ENCODE data around the gene NLGN1.

NLGN1 gene

GRCh38 chr3:173916799-173917198 lies 519.3 kb downstream of the NLGN1 start:
- no peak for ATAC-seq

GRCh38 chr3:173920386-173920785 lies 522.8 kb downstream of the NLGN1 start:
- ATAC-seq = no peak
- TF ChIP-seq SNAI2 (CRISPR knock-in tag; IDR thresholded peaks at IDR 0.05) = no peak
- no peak for TF ChIP-seq TCF4 (CRISPR knock-in tag; IDR thresholded peaks at IDR 0.05; ENCODE audit: borderline replicate concordance)
- TF ChIP-seq PPARA (CRISPR knock-in tag; IDR thresholded peaks at IDR 0.05; ENCODE audit: borderline replicate concordance) = no peak
- no peak for TF ChIP-seq TSHZ2 (CRISPR knock-in tag; IDR thresholded peaks at IDR 0.05)
- no peak for TF ChIP-seq ZC3H10 (CRISPR knock-in tag; IDR thresholded peaks at IDR 0.05)
- no peak for TF ChIP-seq ISL1 (CRISPR knock-in tag; IDR thresholded peaks at IDR 0.05)
- no peak for TF ChIP-seq ESRRG (CRISPR knock-in tag; IDR thresholded peaks at IDR 0.05)
- no peak for TF ChIP-seq TOX (CRISPR knock-in tag; IDR thresholded peaks at IDR 0.05; ENCODE audit: borderline replicate concordance)
- TF ChIP-seq ARNTL (CRISPR knock-in tag; IDR thresholded peaks at IDR 0.05; ENCODE audit: borderline replicate concordance, low read depth) = no peak
- TF ChIP-seq ZFP30 (CRISPR knock-in tag; IDR thresholded peaks at IDR 0.05) = no peak
- TF ChIP-seq CSDC2 (CRISPR knock-in tag; IDR thresholded peaks at IDR 0.05) = no peak
- TF ChIP-seq BACH2 (CRISPR knock-in tag; IDR thresholded peaks at IDR 0.05; ENCODE audit: borderline replicate concordance) = no peak

More at GRCh38 chr3:173916799-173917198, 519.3 kb downstream of the NLGN1 start:
- TF ChIP-seq TSHZ2 (CRISPR knock-in tag; IDR thresholded peaks at IDR 0.05) (no peak), ESRRG (CRISPR knock-in tag; IDR thresholded peaks at IDR 0.05) (no peak), RARB (CRISPR knock-in tag; IDR thresholded peaks at IDR 0.05) (no peak), ISL1 (CRISPR knock-in tag; IDR thresholded peaks at IDR 0.05) (no peak)

GRCh38 chr3:173921732-173922131 lies 524.2 kb downstream of the NLGN1 start:
- TF ChIP-seq TSHZ2 (CRISPR knock-in tag; IDR thresholded peaks at IDR 0.05) = no peak
- no peak for TF ChIP-seq GLIS3 (CRISPR knock-in tag; IDR thresholded peaks at IDR 0.05)
- TF ChIP-seq ISL1 (CRISPR knock-in tag; IDR thresholded peaks at IDR 0.05) = no peak
- TF ChIP-seq TOX (CRISPR knock-in tag; IDR thresholded peaks at IDR 0.05; ENCODE audit: borderline replicate concordance) = no peak
- no peak for TF ChIP-seq OSR1 (CRISPR knock-in tag; IDR thresholded peaks at IDR 0.05)
- TF ChIP-seq BACH2 (CRISPR knock-in tag; IDR thresholded peaks at IDR 0.05; ENCODE audit: borderline replicate concordance) = no peak
- TF ChIP-seq CSDC2 (CRISPR knock-in tag; IDR thresholded peaks at IDR 0.05) = no peak
- no peak for TF ChIP-seq ZFP30 (CRISPR knock-in tag; IDR thresholded peaks at IDR 0.05)
- no peak for TF ChIP-seq TCF4 (CRISPR knock-in tag; IDR thresholded peaks at IDR 0.05; ENCODE audit: borderline replicate concordance)
- no peak for TF ChIP-seq ZNF8 (CRISPR knock-in tag; IDR thresholded peaks at IDR 0.05)
- TF ChIP-seq ZNF565 (CRISPR knock-in tag; conservative IDR thresholded peaks at IDR 0.05; ENCODE audit: low read depth) = no peak
- no peak for TF ChIP-seq PPARA (CRISPR knock-in tag; IDR thresholded peaks at IDR 0.05; ENCODE audit: borderline replicate concordance)
- no peak for TF ChIP-seq PATZ1 (CRISPR knock-in tag; IDR thresholded peaks at IDR 0.05; ENCODE audit: borderline replicate concordance)
- TF ChIP-seq ZC3H10 (CRISPR knock-in tag; IDR thresholded peaks at IDR 0.05) = no peak
- TF ChIP-seq CREB5 (CRISPR knock-in tag; IDR thresholded peaks at IDR 0.05; ENCODE audit: low read depth) = no peak
- no peak for TF ChIP-seq POU6F1 (CRISPR knock-in tag; IDR thresholded peaks at IDR 0.05; ENCODE audit: borderline replicate concordance, low read depth)
- no peak for TF ChIP-seq CSRNP3 (CRISPR knock-in tag; IDR thresholded peaks at IDR 0.05)
- TF ChIP-seq ESRRG (CRISPR knock-in tag; IDR thresholded peaks at IDR 0.05) = no peak
- TF ChIP-seq ARNTL (CRISPR knock-in tag; IDR thresholded peaks at IDR 0.05; ENCODE audit: borderline replicate concordance, low read depth) = no peak
- TF ChIP-seq ZNF70 (CRISPR knock-in tag; IDR thresholded peaks at IDR 0.05) = no peak
- no peak for ATAC-seq

Data from SK-N-SH treated with all-trans-retinoic acid at 6 μM for 48 hours (cell line).